Hepatic stellate cell (primary cell): ENCODE data around the gene MARCHF2.
"Not testable (repeated sequence)": the region's sequence is repeated elsewhere in the genome, so short reads cannot be mapped to it uniquely, and the experiment has no call there.

Experiments used
- DNase-seq: peaks from one replicate; pipeline ENCODE4 v3.0.0; 2011; ENCODE audit warnings: low spot score

Gene MARCHF2

DNA sequence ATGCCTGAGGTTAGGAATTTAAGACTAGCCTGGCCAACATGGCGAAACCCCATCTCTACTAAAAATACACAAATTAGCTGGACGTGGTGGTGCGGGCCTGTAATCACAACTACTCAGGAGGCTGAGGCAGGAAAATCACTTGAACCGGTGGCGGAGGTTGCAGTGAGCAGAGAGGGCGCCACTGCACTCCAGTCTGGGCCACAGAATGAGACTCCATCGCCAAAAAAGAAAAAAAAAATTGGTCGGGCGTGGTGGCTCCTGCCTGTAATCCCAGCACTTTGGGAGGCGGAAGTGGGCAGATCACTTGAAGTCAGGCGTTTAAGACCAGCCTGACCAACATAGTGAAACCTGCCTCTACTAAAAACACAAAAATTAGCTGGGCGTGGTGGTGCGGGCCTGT, 2.4 kb upstream of the MARCHF2 start:
- DNase-seq = not testable (repeated sequence)

DNA sequence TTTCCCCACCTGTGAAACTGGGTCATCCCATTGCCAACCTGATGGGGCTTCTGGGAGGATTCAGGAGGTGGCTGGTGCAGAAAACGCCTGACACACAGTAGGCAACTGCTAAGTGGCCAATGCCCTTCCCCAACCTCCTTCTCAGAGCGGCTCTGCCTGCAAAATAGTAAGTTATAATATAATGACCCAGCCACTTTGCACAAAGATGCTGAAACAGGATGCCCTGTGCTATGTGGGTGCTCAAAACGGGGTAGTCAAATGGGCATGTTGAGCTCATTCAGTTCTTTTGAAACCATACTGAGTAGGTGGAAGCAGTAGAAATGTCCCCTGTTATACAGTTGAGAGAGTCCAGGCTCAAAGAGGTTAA, 507 bp downstream of the MARCHF2 start:
- DNase-seq = no peak

DNA sequence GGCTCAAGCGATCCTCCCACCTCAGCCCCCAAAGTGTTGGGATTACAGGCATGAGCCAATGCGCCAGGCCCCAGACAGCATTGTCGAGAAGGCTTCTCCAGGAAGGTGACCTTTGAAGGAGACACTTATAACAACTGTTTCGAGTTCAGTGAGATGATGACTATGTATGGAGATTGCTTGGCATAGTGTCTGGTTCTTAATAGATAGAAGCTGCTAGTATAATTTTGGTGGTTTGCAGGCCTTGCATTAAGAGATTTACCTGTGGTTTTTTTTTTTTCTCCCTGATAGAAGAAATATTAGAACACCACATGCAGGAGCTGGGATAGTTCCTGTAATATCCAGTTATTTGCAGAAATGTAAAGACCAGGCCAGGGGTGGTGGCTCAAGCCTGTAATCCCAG, 3.7 kb downstream of the MARCHF2 start:
- no peak for DNase-seq

DNA sequence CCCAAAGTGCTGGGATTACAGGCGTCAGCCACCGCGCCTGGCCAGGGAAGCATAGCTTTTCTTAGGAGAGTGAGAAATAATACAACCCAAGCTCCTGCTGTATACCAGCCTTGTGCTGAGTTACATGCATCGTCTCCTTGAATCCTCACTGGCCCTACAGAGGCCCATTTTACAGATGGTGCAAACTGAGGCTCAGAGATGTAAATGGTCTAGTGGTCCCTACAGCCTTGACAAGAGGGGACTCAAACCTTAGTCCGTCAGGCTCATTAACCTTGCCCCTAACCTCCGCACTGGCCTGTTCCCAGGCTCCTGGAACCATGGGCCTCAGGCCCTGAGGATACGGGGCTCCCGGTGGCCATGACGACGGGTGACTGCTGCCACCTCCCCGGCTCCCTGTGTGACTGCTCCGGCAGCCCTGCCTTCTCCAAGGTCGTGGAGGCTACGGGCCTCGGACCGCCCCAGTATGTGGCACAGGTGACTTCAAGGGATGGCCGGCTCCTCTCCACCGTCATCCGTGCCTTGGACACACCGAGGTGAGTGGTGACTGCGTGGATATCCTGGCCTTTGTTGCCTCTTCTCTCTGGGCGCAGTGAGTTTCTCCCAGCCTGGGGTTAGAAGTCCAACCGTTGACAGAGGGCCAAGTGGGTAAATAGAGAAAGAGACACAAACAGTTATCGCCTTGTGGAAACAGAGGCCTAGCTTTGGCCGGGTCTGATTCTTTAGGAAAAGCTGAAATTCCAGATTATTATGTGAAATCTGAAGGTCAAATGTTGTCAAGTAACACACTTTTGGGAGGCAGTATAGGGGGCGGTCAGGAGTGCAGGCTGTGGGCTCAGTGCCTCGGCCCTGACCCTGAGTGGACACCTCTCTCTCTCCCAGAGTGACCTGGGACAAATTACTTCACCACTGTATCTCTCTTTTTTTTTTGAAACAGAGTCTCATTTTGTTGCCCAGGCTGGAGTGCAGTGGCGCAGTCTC, 8.7 kb downstream of the MARCHF2 start:
- DNase-seq = no peak

DNA sequence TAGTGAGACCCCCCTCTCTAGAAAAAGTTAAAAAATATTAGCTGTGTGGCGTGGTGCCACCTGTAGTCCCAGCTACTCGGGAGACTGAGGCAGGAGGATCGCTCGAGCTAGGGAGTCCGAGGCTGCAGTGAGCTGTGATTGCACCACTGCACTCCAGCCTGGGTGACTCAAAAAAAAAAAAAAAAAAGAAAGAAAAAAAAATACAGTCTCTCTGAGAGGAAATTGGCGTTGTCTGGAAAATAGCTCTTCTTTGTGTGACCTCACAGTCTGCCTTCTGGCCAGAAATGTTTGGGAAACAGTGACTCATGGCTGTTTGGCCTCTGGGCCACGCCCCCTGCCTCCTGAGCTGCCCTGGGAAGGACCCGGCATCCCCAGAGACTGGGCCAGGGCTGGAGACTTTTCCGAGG, 10.7 kb downstream of the MARCHF2 start:
- peak; percentile 90 for DNase-seq

DNA sequence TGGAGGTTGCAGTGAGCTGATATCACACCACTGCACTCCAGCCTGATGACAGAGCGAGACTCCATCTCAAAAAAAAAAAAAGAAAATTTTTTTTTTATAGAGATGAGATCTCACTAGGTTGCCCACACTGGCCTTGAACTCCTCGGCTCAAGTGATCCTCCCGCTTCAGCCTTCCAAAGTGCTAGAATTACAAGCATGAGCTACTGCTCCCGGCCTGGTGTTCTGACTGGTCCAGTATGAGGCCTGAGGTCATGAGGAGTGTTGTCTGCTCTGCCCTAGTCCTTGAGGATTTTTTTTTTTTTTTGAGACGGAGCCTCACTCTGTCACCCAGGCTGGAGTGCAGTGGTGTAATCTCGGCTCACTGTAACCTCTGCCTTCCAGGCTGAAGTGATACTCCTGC, 12.2 kb downstream of the MARCHF2 start:
- DNase-seq = not testable (repeated sequence)

DNA sequence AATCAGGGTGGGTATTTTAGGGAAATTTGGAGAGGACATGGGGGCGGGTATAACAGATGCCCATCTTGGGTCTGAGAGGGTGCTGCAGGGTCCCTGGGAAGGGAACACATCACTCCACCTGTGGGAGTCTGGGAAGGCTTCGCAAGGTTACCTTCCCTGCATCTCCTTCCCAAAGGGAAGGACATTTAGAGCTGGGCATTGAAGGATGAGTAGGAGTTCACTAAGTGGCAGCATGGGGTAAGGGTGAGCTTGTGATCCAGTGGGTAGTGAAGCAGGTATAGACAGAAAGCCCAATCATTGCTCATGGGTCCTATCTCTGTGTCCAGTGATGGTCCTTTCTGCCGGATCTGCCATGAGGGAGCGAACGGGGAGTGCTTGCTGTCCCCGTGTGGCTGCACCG, 13.2 kb downstream of the MARCHF2 start:
- DNase-seq = no peak

DNA sequence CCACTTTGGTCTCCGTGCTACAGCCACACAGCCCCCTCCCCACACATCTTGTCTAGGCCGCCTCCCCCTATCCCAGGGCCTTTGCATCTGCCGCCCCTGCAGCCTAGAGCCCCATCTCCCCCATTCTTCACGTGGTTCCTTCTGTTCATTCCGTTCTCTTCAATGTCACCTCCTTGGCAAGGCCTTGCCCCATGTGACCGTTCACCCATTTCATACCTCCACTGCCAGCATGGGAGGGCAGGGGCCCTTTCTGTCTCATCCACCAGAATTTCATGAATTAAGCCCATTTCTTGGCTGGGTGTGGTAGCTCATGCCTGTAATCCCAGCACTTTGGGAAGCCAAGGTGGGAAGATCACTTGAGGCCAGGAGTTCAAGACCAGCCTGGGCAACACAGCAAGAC, 15.9 kb downstream of the MARCHF2 start:
- no peak for DNase-seq

DNA sequence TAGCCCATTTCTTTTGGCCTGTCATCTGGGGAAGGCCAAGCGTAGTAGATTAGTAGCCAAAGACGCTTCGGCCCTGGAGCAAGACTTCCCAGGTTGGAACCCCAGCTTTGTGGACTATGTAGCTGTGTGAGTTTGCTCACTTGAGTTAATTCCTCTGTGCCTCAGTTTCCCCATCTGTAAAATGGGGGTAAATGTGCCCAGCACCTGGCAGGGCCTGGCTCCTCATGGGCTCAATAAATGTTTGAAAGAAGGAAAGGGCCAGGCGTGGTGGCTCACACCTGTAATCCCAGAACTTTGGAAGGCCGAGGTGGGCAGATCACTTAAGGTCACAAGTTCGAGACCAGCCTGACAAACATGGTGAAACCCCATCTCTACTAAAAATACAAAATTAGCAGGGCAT, 16.7 kb downstream of the MARCHF2 start:
- no peak for DNase-seq

DNA sequence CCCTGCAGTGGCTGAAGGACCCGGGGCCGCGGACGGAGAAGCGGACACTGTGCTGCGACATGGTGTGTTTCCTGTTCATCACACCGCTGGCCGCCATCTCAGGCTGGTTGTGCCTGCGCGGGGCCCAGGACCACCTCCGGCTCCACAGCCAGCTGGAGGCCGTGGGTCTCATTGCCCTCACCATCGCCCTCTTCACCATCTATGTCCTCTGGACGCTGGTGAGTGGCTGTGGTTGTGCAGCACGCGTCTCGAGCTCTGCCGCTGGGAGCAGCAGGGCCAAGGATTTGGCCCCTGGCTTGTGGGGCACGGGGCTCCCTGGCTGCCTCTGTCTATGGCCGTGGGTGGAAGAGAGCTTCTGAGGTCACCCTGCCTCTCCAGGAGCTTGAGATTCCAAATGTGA, 17.5 kb downstream of the MARCHF2 start:
- DNase-seq = no peak

DNA sequence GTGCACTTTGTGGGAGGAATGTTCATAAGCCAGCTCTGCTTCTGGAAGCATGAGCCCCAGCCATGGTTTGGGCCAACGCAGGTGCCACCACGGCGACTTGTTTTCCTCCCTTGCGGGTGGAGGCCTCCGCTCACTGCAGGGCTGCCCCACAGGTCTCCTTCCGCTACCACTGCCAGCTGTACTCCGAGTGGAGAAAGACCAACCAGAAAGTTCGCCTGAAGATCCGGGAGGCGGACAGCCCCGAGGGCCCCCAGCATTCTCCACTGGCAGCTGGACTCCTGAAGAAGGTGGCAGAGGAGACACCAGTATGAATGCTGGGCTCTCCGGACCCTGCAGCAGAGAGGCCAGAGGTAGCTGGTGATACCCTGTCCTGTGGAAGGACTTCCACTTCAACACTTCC, 25.1 kb downstream of the MARCHF2 start:
- DNase-seq = no peak

DNA sequence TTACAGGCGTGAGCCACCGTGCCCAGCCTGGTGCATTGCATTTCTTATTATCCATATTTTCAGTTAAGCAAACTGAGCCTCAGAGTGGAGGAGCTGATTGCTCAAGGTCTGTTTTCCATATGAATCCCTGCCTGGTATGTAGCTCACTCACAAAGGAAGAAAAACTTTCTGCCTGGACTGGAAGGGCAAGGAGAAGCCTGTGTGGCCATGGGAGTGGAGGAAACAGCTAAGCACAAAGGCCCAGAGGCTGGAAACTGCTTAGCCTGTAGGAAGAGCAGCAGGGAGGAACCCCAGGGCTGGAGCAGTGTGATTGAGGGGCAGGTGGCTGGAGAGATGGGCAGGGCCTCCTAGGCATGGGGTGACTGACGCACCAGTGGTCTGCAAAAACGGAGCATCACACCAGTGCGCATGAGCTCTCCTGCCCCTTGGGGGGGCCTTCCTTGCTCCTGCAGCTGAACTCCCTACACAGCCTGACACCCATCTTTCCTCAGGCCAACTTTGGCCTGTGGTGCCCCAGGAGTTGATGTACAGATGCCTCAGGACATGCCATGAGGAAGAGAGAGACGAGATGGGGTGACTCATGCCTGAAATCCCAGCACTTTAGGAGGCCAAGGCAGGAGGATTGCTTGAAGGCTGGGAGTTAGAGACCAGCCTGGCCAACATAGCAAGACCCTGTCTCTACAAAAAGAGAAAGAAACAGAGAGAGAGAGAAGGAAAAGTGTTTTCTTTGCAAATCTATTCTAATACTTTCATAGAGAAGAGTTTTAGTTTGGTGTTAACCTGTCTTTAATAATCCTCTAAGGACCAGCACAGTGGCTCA, 28.8 kb downstream of the MARCHF2 start:
- no peak for DNase-seq

DNA sequence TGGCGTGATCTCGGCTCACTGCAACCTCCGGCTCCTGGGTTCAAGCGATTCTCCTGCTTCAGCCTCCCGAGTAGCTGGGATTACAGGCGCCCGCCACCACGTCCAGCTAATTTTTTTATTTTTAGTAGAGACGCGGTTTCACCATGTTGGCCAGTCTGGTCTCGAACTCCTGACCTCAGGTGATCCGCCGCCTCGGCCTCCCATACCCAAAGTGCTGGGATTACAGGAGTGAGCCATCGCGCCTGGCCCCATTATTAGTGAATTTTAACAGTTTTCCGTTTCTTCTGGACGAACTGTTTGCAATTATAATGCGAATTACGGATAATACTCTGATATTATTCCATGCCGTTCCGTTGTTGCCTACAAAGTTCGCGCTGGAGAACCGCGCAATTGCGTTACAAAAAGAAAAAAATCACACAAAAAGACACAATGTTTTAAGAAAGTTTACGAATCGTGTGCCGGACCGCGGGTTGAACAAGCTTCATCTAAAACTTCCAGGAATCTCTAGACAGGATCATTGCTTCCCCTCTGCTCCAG, 31.1 kb downstream of the MARCHF2 start:
- DNase-seq = not testable (repeated sequence)

DNA sequence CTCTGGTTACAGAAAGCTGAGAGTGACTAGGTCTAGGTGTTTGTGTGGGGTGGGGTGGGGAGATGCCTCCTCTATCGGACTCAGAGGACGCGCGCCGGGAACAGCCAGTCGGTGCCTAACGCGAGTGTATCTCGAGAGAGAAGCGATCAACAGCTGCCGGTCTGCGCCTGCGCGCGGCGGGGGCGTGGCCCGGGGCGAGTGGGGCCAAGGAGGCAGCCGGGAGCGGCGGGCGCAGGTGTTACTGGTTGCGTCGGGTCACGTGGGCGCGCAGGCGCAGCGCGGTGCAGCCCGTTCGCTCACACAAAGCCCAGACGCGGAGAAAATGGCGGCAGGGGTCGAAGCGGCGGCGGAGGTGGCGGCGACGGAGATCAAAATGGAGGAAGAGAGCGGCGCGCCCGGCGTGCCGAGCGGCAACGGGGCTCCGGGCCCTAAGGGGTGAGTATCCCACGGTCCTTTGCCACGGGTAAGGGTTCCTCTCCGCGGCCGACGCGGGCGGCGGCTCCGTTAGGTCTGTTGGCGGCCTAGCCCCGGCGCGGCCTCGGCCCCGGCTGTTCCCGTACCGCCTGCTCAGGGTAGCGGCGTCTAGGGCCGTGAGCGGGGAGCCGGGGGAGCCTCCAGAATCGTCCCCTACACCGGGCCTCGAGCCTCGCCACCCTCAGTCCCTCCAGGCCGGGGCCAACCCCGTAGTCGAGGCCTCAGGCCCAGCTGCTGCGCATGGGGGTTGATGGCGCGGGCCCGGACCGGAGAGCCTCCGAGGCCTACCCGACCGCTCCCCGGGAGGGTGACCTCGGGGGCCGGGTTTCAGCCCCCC, 31.8 kb downstream of the MARCHF2 start, which contains the start of gene HNRNPM:
Gene HNRNPM, plus strand, starts transcription at position 299 of the 811 bp plus-strand sequence. Its CDS starts 24 bp downstream, at position 323.
- DNase-seq = peak; percentile 98

DNA sequence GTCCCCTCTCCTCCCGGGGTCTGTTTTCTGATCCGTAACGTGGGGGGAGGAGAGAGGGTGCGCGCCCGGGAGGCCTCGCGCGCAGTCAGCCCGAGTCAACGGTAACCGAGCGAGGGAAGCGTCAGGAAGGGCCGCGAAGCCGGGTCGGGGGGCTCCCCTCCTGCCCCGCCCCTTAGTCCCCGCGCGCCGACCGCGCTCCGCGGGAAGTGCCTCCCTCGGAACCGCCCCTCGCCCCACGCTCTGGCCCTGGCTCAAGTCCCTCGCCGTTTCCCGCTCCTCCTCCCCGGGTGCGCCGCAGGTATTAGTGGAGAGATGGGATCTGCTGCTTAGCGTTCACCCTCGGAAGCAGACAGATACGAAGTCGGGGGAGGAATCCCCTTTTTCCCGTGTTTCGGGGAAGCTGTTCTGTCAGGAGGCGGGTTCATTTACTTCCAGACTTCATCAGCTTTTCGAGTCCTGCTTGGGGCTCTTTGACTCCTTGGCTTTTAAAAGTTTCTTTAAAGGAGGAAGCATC, 32.4 kb downstream of the MARCHF2 start:
- DNase-seq = no peak

DNA sequence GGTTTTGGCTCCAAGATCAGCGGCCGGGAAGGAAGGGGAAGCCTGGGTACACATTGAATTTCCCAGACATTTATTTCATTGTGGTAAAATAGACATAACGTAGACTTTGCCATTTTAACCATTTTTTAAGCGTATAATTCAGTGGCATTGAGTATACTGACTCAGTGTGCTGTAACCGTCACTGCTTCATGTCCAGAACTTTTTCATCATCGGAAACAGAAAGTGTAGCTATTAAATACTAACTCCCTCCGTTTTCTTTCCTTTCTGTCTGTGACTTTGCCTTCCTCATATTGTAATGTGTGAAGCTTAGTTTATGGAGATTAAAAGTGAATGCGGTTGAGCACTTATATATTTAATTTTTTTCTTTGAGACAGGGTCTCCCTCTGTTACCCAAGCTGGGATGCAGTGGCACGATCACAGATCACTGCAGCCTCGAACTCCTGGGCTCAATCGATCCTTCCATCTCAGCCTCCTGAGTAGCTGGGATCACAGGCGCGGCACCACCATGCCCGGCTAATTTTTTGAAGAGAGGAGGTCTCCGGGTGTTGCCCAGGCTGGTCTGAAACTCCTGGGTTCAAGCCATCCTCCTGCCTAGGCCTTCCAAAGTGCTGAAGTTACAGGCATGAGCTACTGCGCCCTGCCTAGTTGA, 33.1 kb downstream of the MARCHF2 start:
- DNase-seq = no peak

DNA sequence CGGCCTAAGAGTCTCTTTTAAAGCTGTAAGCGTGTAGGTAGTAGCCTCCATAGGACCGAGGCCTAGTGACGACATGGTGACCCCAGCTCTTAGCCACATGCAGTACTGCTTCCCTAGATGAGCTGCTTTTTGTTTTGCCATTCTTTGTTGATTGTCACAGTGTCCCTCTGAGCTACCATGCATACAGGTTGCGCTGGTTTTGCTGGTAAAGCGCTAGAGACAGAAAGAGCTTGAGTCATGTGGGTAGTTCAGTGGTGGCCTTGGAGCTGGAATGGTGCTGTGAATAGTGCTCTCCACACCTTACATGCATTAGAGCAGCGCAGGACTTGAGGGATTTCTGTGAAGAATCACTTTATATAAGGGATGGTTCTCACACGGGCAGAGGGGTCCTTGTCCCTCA, 36.7 kb downstream of the MARCHF2 start:
- DNase-seq = no peak

DNA sequence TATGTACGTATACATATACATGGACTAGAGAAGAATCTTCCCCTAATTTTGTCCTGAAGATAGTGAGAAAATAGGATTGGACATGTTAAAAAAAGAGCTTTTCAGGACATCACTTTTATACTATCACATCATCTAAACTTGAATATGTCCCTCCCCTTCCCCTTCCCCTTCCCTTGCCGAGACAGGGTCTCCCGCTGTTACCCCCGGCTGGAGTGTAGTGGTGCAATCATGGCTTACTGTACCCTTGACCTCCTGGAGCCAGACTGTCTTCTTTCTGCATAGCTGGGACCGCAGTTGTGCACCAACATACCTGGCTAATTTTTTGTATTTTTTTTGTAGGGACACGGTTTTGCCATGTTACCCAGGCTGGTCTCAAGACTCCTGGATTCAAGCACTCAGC, 38.3 kb downstream of the MARCHF2 start:
- no peak for DNase-seq

DNA sequence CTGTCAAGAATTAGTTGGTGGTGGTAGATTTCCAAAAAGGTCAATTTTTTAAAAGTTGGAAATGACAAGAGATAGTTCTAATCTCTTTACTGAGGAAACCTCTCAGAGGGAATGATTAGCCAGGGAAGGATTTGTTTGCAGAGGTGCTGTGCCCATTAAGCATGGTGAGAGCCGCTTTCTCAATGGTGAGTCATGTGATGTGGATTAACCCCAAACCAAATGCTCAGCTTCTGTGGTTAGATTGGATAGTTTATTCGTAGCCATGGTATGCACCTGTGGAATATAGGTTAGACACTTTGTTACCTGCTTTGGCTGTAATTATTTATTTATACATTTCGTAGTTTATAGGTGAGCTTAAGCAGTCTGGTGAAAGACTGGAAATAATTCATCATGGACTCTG, 38.8 kb downstream of the MARCHF2 start:
- DNase-seq = no peak

DNA sequence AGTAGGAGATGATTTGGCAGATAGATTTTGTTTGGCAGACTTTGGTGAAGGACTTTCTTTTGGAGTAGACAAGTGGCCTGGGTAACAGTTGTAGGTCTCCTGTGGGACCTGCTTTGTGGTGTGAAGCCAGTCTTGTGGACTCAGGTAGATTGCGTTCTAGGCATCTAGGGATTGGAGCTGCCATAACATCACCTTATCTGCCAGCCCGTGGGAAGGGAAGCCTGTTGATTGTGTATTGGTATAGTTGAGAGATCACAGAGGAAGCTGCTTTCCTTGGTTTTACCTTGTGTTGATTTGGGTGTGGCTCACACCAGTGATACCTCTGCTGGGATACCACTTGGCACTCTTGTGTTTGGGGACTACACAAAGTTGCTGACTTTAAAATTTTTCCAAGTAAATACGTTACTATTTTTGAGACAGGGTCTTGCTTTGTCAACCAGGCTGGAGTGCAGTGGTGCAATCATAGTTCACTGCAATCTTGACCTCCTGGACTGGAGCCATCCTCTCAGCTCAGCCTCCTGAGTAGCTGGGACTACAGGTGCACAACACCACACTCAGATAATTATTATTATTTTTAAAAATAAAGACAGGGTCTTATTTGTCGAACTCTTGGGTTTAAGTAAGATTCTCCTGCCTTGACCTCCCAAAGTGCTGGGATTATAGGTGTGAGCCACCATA, 39.5 kb downstream of the MARCHF2 start:
- no peak for DNase-seq

DNA sequence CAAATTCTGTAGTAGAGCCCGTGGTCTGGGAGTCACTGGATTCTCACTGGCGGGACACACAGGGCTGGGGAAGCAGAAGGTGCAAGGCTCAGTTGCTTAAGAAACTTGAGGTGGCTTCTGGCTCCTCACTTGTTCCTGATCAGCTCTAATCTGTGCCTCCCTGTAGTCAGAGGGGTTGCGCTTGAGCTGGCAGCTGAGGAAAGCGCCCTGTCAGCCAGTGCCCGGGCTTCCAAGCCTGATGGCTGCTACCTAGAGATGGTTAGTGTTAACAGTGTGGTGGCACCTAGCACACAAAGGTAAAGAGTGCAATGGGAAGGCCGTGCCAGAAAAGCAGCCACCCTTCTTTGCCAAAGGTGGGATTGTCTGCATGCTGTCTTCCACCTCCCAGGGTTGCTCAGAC, 40.5 kb downstream of the MARCHF2 start:
- no peak for DNase-seq
